Bronchial epithelial cell (primary cell): ENCODE measurements around the gene OR2T11. TPM values are rescaled to one million over a fixed set of nuclear protein-coding genes. Genes with fewer than 3 reads are reported as not detected.
"Not testable (repeated sequence)": the region's sequence is repeated elsewhere in the genome, so short reads cannot be mapped to it uniquely, and the experiment has no call there.

Experiments used
- DNase-seq: peaks from one replicate; pipeline ENCODE4 v3.0.0-alpha.2; 2010; ENCODE audit warnings: low read depth
- FAIRE-seq: peaks from 2 replicates; lab custom pipeline; 2011; peaks lifted over from hg19 to GRCh38; lab: Jason Lieb, UNC
- H3K27me3 ChIP-seq: 2 replicates; pipeline ENCODE4 v1.5.1; 2011; ENCODE audit warnings: low read length; ENCODE audit not compliant: control insufficient read depth, insufficient read depth
- H3K36me3 ChIP-seq: 2 replicates; pipeline ENCODE4 v1.5.1; 2011; ENCODE audit warnings: low read length; ENCODE audit not compliant: control insufficient read depth, insufficient read depth
- H3K4me3 ChIP-seq: 2 replicates; pipeline ENCODE4 v1.5.1; 2011; ENCODE audit warnings: mild to moderate bottlenecking, low read depth, low read length, control low read depth
- total RNA-seq: library from RNA; depleted of rRNA; stranded (reverse); fragments of >200 nt; gene quantifications from 2 replicates; pipeline ENCODE4 v1.2.1, GENCODE V29; 2014
- TF ChIP-seq, protein P1 (sequence below): IDR thresholded peaks from 2 replicates; pipeline ENCODE4 v1.5.1; 2011; ENCODE audit warnings: mild to moderate bottlenecking, moderate library complexity, low read length, control low read depth, inconsistent platforms; ENCODE audit not compliant: insufficient read depth, severe bottlenecking

OR2T11 gene
- total RNA-seq, 1 donor from 2014 or later, result not detected

DNA sequence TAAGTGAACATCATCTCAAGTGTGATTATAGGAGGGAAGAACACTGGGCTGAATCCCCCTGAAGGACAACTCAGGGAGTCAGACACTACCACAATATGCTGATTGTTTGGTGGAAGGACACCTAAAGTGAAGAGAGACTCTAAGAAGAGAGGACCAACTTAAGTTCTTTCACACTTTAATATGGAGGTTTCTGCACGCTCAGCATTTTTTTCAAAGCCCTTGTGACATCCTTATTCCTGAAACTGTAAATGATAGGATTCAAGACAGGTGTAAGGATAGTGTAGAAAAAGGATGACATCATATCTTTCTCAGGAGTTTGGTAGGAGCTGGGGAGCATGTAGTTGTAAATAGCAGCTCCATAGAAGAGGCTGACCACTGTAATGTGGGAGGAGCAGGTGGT is 42.2 kb downstream of the OR2T11 start:
- no peak overlapping the region for H3K4me3 ChIP-seq
- no peaks in the 10 kb centered on the region for H3K27me3 ChIP-seq
- DNase-seq (no peak), FAIRE-seq (no peak)
- H3K36me3 ChIP-seq, result no peaks in the 10 kb centered on the region
- TF ChIP-seq, protein P1, sequence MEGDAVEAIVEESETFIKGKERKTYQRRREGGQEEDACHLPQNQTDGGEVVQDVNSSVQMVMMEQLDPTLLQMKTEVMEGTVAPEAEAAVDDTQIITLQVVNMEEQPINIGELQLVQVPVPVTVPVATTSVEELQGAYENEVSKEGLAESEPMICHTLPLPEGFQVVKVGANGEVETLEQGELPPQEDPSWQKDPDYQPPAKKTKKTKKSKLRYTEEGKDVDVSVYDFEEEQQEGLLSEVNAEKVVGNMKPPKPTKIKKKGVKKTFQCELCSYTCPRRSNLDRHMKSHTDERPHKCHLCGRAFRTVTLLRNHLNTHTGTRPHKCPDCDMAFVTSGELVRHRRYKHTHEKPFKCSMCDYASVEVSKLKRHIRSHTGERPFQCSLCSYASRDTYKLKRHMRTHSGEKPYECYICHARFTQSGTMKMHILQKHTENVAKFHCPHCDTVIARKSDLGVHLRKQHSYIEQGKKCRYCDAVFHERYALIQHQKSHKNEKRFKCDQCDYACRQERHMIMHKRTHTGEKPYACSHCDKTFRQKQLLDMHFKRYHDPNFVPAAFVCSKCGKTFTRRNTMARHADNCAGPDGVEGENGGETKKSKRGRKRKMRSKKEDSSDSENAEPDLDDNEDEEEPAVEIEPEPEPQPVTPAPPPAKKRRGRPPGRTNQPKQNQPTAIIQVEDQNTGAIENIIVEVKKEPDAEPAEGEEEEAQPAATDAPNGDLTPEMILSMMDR, result no peak

DNA sequence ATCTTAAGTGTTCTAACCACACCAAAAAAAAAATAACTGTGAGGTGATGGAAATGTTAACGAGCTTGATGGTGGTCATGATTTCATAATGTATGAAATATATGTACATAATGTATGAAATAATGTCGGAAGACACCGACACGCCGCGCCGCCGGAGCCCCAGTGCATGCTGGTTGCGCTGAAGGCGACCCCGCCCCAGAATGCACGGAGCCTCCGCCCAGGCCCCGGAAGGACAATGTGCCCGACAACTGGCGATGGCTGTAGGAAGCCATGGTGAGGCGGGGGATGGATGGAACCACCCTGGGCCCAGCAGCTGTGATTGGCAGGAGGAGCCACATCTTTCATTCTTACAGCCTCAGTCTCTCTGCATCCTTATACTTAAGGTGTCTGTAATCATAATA is 44.8 kb downstream of the OR2T11 start:
- H3K27me3 ChIP-seq, result no peaks in the 10 kb centered on the region
- TF ChIP-seq, protein P1, result no peak
- H3K4me3 ChIP-seq, result no peak overlapping the region
- DNase-seq, result no peak
- FAIRE-seq, result no peak
- H3K36me3 ChIP-seq, result no peaks in the 10 kb centered on the region

DNA sequence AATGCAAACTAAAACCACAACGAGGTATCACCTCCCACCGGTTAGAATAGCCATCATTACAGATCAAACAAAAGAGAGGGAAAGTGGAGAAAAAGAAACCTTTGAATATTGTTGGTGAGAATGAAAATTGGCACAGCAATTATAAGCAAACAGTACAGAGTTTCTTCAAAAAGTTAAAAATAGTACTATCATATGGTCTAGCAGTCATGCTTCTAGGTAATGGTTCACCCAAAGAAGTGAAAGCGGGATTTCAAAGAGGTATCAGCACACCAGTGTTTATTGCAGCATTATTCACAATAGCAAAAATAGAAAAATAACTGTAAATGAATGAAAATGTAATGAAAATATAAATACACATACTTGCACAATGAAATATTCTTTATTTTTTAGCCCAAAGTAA is 45.6 kb downstream of the OR2T11 start:
- Histone ChIP-seq H3K27me3 (no peaks in the 10 kb centered on the region), H3K4me3 (no peak overlapping the region), H3K36me3 (no peaks in the 10 kb centered on the region)
- TF ChIP-seq, protein P1, result no peak
- FAIRE-seq (no peak), DNase-seq (no peak)

DNA sequence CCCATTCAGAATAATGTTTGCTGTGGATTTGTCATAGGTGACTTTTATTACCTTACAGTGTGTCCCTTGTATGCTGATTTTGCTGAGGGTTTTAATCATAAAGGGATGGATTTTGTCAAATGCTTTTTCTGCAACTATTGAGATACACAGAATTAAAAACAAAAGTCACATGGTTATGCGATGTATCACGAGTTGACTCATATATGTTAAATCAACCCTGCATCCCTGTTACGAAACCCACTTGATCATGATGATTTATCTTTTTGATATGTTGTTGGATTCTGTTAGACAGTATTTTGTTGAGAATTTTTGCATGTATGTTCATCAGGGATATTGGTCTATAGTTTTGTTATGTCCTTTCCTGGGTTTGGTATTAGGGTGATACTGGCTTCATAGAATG is 49.6 kb downstream of the OR2T11 start:
- TF ChIP-seq, protein P1, result no peak
- no peak overlapping the region for H3K4me3 ChIP-seq
- FAIRE-seq, result no peak
- no peaks in the 10 kb centered on the region for H3K27me3 ChIP-seq
- peak; percentile 39 for DNase-seq
- H3K36me3 ChIP-seq, result no peaks in the 10 kb centered on the region

DNA sequence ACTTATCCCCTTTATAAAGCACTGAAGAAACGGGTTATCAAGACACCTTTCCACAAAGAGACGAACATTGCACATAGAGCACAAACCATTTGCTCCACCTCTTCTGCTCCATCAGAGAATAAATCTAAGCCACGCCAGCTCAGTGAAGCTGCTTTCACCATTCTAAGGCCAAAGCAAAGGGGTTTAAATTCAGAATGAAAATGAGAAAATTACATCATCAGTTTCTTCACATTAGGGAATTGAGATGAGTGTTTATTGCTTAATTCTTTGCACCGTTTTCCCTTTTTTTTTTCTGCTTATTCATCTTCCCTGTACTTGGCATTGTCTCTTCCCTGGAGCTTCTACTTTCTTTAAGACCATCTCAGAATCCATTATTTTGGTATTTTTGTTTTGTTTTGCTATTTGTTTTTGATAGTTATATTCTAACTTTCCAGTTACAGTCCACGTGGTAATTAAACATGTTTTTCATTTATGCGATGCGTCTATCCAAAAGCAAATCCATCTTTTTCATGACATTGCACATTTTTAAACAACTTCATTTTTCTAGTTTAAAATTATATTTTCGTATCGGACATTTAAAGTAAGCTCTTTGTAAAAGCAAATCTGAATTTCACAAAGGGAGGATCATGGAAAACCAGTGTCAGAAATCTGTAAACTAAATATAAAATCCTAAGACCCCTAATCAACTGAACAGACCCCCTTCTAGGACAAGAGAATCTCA is 58.5 kb downstream of the OR2T11 start:
- FAIRE-seq (no peak), DNase-seq (no peak)
- Histone ChIP-seq H3K27me3 (no peaks in the 10 kb centered on the region), H3K36me3 (no peaks in the 10 kb centered on the region), H3K4me3 (no peak overlapping the region)
- TF ChIP-seq, protein P1, result no peak

DNA sequence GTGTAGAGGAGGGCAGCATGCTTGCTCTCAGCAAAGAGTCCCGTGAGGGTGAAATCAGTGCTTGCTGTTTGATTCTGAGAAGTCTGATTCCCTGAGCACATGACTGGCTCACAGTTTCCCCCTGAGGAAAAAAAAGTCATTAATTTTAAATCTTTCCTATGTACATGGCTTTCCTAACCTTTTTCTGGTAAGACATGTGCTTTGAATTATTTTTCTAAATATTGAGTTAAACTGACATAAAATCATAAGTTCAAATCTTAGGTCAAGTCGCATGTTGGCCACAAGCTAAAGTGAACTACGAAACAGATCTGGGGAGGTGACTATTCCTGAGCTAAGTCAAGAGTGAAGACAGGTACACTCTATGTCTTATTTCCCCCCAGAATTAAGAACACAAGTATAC is 60.2 kb downstream of the OR2T11 start, which contains the start of gene OR2T34:
TSS of gene OR2T34 (minus strand) at position 101 of the 400 bp plus-strand sequence. CDS start at position 101, 0 bp downstream.
- FAIRE-seq, result peak; percentile 91
- H3K4me3 ChIP-seq, DNase-seq, H3K36me3 ChIP-seq, H3K27me3 ChIP-seq: not testable (repeated sequence)

DNA sequence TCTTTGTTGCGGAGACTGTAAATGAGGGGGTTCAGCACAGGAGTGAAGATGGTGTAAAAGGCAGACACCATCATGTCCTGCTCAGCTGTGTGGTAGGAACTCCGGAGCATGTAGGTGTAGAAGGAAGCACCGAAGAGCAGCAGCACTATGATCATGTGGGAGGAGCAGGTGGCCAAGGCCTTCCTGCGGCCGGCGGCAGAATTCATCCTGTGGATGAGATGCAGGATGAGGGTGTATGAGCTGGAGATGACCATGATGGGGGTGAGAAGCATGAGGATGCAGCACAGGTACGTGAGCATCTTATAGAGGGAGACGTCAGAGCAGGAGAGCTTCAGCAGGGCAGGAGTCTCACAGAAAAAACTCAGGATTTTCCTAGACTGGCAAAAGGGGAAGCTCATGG is 61.0 kb downstream of the OR2T11 start:
- DNase-seq, H3K36me3 ChIP-seq, H3K4me3 ChIP-seq, H3K27me3 ChIP-seq, FAIRE-seq: not testable (repeated sequence)
